H9 (cell line): Measurements from ENCODE around the gene IL20RB. TPM values are rescaled to one million over a fixed set of nuclear protein-coding genes. Genes with fewer than 3 reads are reported as not detected.

Experiments used
- DNase-seq: peaks from one replicate; pipeline ENCODE4 v3.0.0-alpha.2; 2017
- H2AFZ ChIP-seq: one replicate; pipeline ENCODE4 v1.6.1; 2013; ENCODE audit warnings: mild to moderate bottlenecking, low read length, control low read depth, moderate library complexity
- H2AK5ac ChIP-seq: 2 replicates; pipeline ENCODE4 v1.6.1; 2013; ENCODE audit warnings: low read length, control low read depth, mixed read lengths; ENCODE audit not compliant: insufficient read length
- H2BK120ac ChIP-seq: one replicate; pipeline ENCODE4 v1.6.1; 2013; ENCODE audit warnings: low read depth, mild to moderate bottlenecking, low read length, control low read depth, inconsistent platforms; ENCODE audit not compliant: poor library complexity, severe bottlenecking
- H2BK12ac ChIP-seq: 2 replicates; pipeline ENCODE4 v1.6.1; 2013; ENCODE audit warnings: low read length, control low read depth, mixed read lengths, low read depth; ENCODE audit not compliant: insufficient read length
- H2BK15ac ChIP-seq: 2 replicates; pipeline ENCODE4 v1.6.1; 2013; ENCODE audit warnings: low read depth, low read length, control low read depth
- H2BK20ac ChIP-seq: one replicate; pipeline ENCODE4 v1.6.1; 2013; ENCODE audit warnings: low read depth, mild to moderate bottlenecking, low read length, control low read depth, inconsistent platforms; ENCODE audit not compliant: poor library complexity, severe bottlenecking
- H2BK5ac ChIP-seq: 2 replicates; pipeline ENCODE4 v1.6.1; 2013; ENCODE audit warnings: low read length, control low read depth, mixed read lengths; ENCODE audit not compliant: insufficient read length
- H3K14ac ChIP-seq: 2 replicates; pipeline ENCODE4 v1.6.1; 2013; ENCODE audit warnings: low read length, control low read depth; ENCODE audit not compliant: insufficient read depth
- H3K18ac ChIP-seq: 2 replicates; pipeline ENCODE4 v1.6.1; 2013; ENCODE audit warnings: low read depth, mild to moderate bottlenecking, mixed read lengths, low read length, control low read depth; ENCODE audit not compliant: insufficient read length
- H3K23ac ChIP-seq: 2 replicates; pipeline ENCODE4 v1.6.1; 2013; ENCODE audit warnings: low read length, control low read depth, mixed read lengths, low read depth; ENCODE audit not compliant: insufficient read length
- H3K23me2 ChIP-seq: 2 replicates; pipeline ENCODE4 v1.6.1; 2013; ENCODE audit warnings: low read depth, mild to moderate bottlenecking, mixed read lengths, low read length, control low read depth; ENCODE audit not compliant: insufficient read length, poor library complexity, severe bottlenecking
- H3K27ac ChIP-seq: 2 replicates; pipeline ENCODE4 v1.5.1; 2013; ENCODE audit warnings: low read length, control low read depth, mixed read lengths, low read depth; ENCODE audit not compliant: insufficient read length
- H3K27me3 ChIP-seq: 2 replicates; pipeline ENCODE4 v1.6.1; 2013; ENCODE audit warnings: low read length, control low read depth, inconsistent platforms; ENCODE audit not compliant: insufficient read depth
- H3K4ac ChIP-seq: 2 replicates; pipeline ENCODE4 v1.6.1; 2013; ENCODE audit warnings: low read depth, mild to moderate bottlenecking, control low read depth, inconsistent platforms, low read length, moderate library complexity
- H3K4me1 ChIP-seq: 2 replicates; pipeline ENCODE4 v1.6.1; 2013; ENCODE audit warnings: low read length, control low read depth, inconsistent platforms; ENCODE audit not compliant: insufficient read depth
- H3K4me2 ChIP-seq: 2 replicates; pipeline ENCODE4 v1.6.1; 2013; ENCODE audit warnings: low read length, control low read depth, mixed read lengths; ENCODE audit not compliant: insufficient read length, insufficient read depth
- H3K56ac ChIP-seq: 2 replicates; pipeline ENCODE4 v1.6.1; 2013; ENCODE audit warnings: low read depth, mild to moderate bottlenecking, mixed read lengths, low read length, control low read depth; ENCODE audit not compliant: insufficient read length
- H3K79me1 ChIP-seq: 2 replicates; pipeline ENCODE4 v1.6.1; 2013; ENCODE audit warnings: low read depth, mild to moderate bottlenecking, moderate library complexity, low read length, control low read depth, inconsistent platforms; ENCODE audit not compliant: insufficient read depth, poor library complexity, severe bottlenecking
- H3K79me2 ChIP-seq: 2 replicates; pipeline ENCODE4 v1.6.1; 2013; ENCODE audit warnings: low read length, control low read depth, inconsistent platforms; ENCODE audit not compliant: insufficient read depth
- H3K9ac ChIP-seq: 2 replicates; pipeline ENCODE4 v1.6.1; 2013; ENCODE audit warnings: low read length, control low read depth, mixed read lengths; ENCODE audit not compliant: insufficient read length; ENCODE audit errors: extremely low read depth
- H3K9me3 ChIP-seq: one replicate; pipeline ENCODE4 v1.6.1; 2013; ENCODE audit warnings: low read depth, low read length, inconsistent platforms; ENCODE audit not compliant: control insufficient read depth
- H3T11ph ChIP-seq: one replicate; pipeline ENCODE4 v1.6.1; 2013; ENCODE audit warnings: mild to moderate bottlenecking, low read length, control low read depth, inconsistent platforms
- H4K20me1 ChIP-seq: one replicate; pipeline ENCODE4 v1.6.1; 2013; ENCODE audit not compliant: control insufficient read depth, insufficient read length, insufficient read depth
- H4K5ac ChIP-seq: 2 replicates; pipeline ENCODE4 v1.6.1; 2013; ENCODE audit warnings: low read depth, mild to moderate bottlenecking, mixed read lengths, low read length, control low read depth; ENCODE audit not compliant: insufficient read length
- H4K8ac ChIP-seq: replicated peaks from 2 replicates; pipeline ENCODE4 v1.6.1; 2013; ENCODE audit warnings: low read length, control low read depth, mixed read lengths, low read depth; ENCODE audit not compliant: insufficient read length
- H4K91ac ChIP-seq: 2 replicates; pipeline ENCODE4 v1.6.1; 2013; ENCODE audit warnings: low read depth, mild to moderate bottlenecking, moderate library complexity, mixed read lengths, low read length, control low read depth; ENCODE audit not compliant: insufficient read length
- H3K27ac Mint-ChIP-seq, 3 experiments: 2 replicates in 2 of 3; 3 replicates in 1 of 3; pipeline ENCODE4 v1.8.0; 2020 to 2021; ENCODE audit warnings: mixed read lengths in 3 of 3, mild to moderate bottlenecking in 1 of 3, moderate library complexity in 1 of 3
- H3K27me3 Mint-ChIP-seq: 2 replicates; pipeline ENCODE4 v1.8.0; 2021; ENCODE audit warnings: low read depth, mild to moderate bottlenecking, moderate library complexity, mixed read lengths
- H3K36me3 Mint-ChIP-seq, 3 experiments: 2 replicates in 2 of 3; 3 replicates in 1 of 3; pipeline ENCODE4 v1.8.0; 2020 to 2021; ENCODE audit warnings: low read depth in 3 of 3, mixed read lengths in 3 of 3; ENCODE audit not compliant: insufficient read depth in 1 of 3
- H3K4me1 Mint-ChIP-seq, 2 experiments: 2 replicates each; pipeline ENCODE4 v1.8.0; 2020; ENCODE audit warnings: mixed read lengths in 2 of 2
- H3K4me3 Mint-ChIP-seq, 2 experiments: 2 replicates in 1 of 2; 3 replicates in 1 of 2; pipeline ENCODE4 v1.8.0; 2020 to 2021; ENCODE audit warnings: mild to moderate bottlenecking in 2 of 2, mixed read lengths in 2 of 2, moderate library complexity in 1 of 2
- H3K9me3 Mint-ChIP-seq, 2 experiments: 2 replicates in 1 of 2; 3 replicates in 1 of 2; pipeline ENCODE4 v1.8.0; 2020; ENCODE audit warnings: mild to moderate bottlenecking in 2 of 2, mixed read lengths in 2 of 2, moderate library complexity in 1 of 2
- WGBS: extraction: QIAGEN DNeasy Blood & Tissue Kit; methylation state at CpG from one replicate; pipeline ENCODE4 v1.1.7; 2013; ENCODE audit warnings: missing lambda C conversion rate, low lambda C conversion rate, mixed read lengths; ENCODE audit not compliant: insufficient read length; ENCODE audit errors: extremely low coverage; 5-methylcytosine and 5-hydroxymethylcytosine counted together
- total RNA-seq: library from RNA; stranded (reverse); gene quantifications from 2 replicates; pipeline ENCODE4 v1.2.1, GENCODE V29; 2021
- TF ChIP-seq, protein P1 (sequence below): fragments of 200-600 bp; sonication (generic); conservative IDR thresholded peaks from 3 replicates; pipeline ENCODE4 v1.8.0; 2021; ENCODE audit warnings: antibody characterized with exemption, mild to moderate bottlenecking

Gene IL20RB
- total RNA-seq, 1 experiment from 2014 or later, result 1.5 TPM

DNA sequence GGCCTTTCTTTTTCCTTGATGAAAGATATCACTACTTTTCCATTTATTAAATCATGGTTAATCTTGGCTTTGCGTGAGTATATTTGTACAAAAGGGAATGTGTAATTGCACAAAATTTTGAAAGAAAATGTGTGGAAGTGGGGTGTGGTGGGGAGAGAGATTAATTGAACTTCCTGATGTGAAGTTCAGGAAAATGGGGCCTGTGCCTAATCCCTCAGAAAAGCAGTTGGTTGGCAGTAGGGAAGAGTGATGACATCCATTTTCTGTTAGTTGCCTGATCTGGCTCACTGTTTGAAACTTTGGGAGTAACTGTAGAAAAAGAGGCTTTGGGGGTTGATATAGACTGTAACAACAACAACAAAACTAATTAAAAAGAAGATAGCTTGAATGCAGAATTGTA lies 10.8 kb upstream of the IL20RB start:
- no peak overlapping the region for H3K27ac Mint-ChIP-seq
- H3K9me3 Mint-ChIP-seq, result no peaks in the 10 kb centered on the region
- Histone ChIP-seq H2BK20ac (no peak overlapping the region), H3K4me1 (peaks cover 3% of the 10 kb centered on the region; the same call in 1 of the 2 replicates), H3K9me3 (no peaks in the 10 kb centered on the region), H3T11ph (no peak overlapping the region), H3K9ac (no peak overlapping the region), H4K20me1 (no peaks in the 10 kb centered on the region), H3K27ac (no peak overlapping the region), H3K4me2 (no peak overlapping the region), H2BK5ac (no peak overlapping the region), H4K5ac (no peak overlapping the region), H2AFZ (no peak overlapping the region), H3K56ac (no peak overlapping the region), H2BK15ac (no peak overlapping the region), H4K8ac (no peak overlapping the region), H2AK5ac (no peak overlapping the region), H3K4ac (no peak overlapping the region), H3K23ac (no peak overlapping the region), H3K27me3 (no peaks in the 10 kb centered on the region), H4K91ac (no peak overlapping the region), H3K79me2 (no peaks in the 10 kb centered on the region), H2BK120ac (no peak overlapping the region), H3K79me1 (no peaks in the 10 kb centered on the region), H3K23me2 (no peaks in the 10 kb centered on the region), H3K18ac (no peak overlapping the region), H2BK12ac (no peak overlapping the region), H3K14ac (no peak overlapping the region)
- no peak overlapping the region for H3K4me3 Mint-ChIP-seq
- TF ChIP-seq, protein P1, sequence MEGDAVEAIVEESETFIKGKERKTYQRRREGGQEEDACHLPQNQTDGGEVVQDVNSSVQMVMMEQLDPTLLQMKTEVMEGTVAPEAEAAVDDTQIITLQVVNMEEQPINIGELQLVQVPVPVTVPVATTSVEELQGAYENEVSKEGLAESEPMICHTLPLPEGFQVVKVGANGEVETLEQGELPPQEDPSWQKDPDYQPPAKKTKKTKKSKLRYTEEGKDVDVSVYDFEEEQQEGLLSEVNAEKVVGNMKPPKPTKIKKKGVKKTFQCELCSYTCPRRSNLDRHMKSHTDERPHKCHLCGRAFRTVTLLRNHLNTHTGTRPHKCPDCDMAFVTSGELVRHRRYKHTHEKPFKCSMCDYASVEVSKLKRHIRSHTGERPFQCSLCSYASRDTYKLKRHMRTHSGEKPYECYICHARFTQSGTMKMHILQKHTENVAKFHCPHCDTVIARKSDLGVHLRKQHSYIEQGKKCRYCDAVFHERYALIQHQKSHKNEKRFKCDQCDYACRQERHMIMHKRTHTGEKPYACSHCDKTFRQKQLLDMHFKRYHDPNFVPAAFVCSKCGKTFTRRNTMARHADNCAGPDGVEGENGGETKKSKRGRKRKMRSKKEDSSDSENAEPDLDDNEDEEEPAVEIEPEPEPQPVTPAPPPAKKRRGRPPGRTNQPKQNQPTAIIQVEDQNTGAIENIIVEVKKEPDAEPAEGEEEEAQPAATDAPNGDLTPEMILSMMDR, result no peak
- peaks cover 17 to 22% of the 10 kb centered on the region in 2 experiments for H3K4me1 Mint-ChIP-seq
- peaks cover 0 to 11% (median 0%) of the 10 kb centered on the region in 3 experiments; a peak in 3 of 7 replicates for H3K36me3 Mint-ChIP-seq
- H3K27me3 Mint-ChIP-seq, result no peaks in the 10 kb centered on the region
- no CpG with 5 or more reads among the region's 1 CpG for WGBS
- no peak for DNase-seq
